ENCODE results near the gene COQ2.

DNA sequence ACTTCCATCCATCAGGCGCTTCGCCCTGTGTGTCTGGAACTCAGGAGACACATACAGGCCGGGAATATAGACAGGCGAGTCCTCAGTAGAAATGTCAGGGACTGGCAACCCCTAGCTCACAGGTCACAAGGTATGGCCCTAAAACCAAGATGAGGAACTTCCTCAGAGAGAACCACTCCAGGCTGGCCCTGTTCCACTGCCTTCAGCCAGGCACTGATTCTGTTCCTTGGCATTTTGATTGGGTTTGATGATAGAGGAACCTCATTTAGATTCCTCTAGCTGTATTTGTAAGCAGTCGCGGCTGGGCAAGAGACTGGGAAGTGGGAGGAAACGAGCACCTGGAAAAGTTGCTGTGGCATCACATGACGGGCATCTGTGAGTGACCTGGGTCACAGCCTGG, 41.9 kb upstream of the COQ2 start:
- no peak for TF ChIP-seq CTCF (IDR thresholded peaks at IDR 0.05; ENCODE audit: low read depth, low read length, poor library complexity, severe bottlenecking)
- no peak for TF ChIP-seq EZH2phosphoT487 (IDR thresholded peaks at IDR 0.05; ENCODE audit: borderline replicate concordance, low read length)
